K562 (cell line): Measurements from ENCODE around the gene OXSR1. TPM values are rescaled to one million over a fixed set of nuclear protein-coding genes. Genes with fewer than 3 reads are reported as not detected.

Experiments
- ADNP ChIP-seq: fragments of 200-800 bp; sonication (Bioruptor generic); IDR thresholded peaks from 2 replicates; pipeline ENCODE4 v1.6.1; 2016; ENCODE audit warnings: missing genetic modification characterization, missing compliant biosample characterization
- ATF1 ChIP-seq, 2 experiments: fragments of 450-650 bp in 1 of 2; IDR thresholded peaks; 2 replicates each; pipeline ENCODE4 v1.6.1; 2016; ENCODE audit warnings: missing compliant biosample characterization in 1 of 2, missing genetic modification characterization in 1 of 2
- ATF3 ChIP-seq, 2 experiments: fragments of 450-650 bp in 1 of 2; sonication (generic) in 1 of 2; formaldehyde crosslinking in 1 of 2; IDR thresholded peaks in 1 of 2; conservative IDR thresholded peaks in 1 of 2; 2 replicates each; pipeline versions ENCODE4 v1.6.1 to v1.8.1; 2016 to 2023; ENCODE audit warnings: mild to moderate bottlenecking in 2 of 2, moderate library complexity in 2 of 2, inconsistent platforms in 1 of 2, missing genetic modification reagents in 1 of 2
- BACH1 ChIP-seq: fragments of 200-800 bp; sonication (Bioruptor generic); IDR thresholded peaks from 2 replicates; pipeline ENCODE4 v1.6.1; 2016; ENCODE audit warnings: missing genetic modification characterization, missing compliant biosample characterization
- FOXA3 ChIP-seq, 2 experiments: fragments of 450-650 bp in 1 of 2; sonication (generic) in 1 of 2; formaldehyde crosslinking; IDR thresholded peaks in 1 of 2; conservative IDR thresholded peaks in 1 of 2; 2 replicates each; pipeline versions ENCODE4 v1.4.0 to v1.8.0; 2020 to 2022; ENCODE audit warnings: mild to moderate bottlenecking in 2 of 2, missing genetic modification reagents in 1 of 2
- FOXK2 ChIP-seq, 2 experiments: fragments of 450-650 bp; IDR thresholded peaks in 1 of 2; conservative IDR thresholded peaks in 1 of 2; 2 replicates each; pipeline ENCODE4 v1.6.1; 2016; ENCODE audit warnings: low read depth in 2 of 2, mild to moderate bottlenecking in 1 of 2
- GABPA ChIP-seq: fragments of 200-800 bp; sonication (Bioruptor generic); conservative IDR thresholded peaks from 2 replicates; pipeline ENCODE4 v1.6.1; 2016; ENCODE audit warnings: low read depth, missing genetic modification characterization, missing compliant biosample characterization
- GATAD2B ChIP-seq: fragments of 450-650 bp; IDR thresholded peaks from 2 replicates; pipeline ENCODE4 v1.6.1; 2017; ENCODE audit warnings: mild to moderate bottlenecking, borderline replicate concordance
- GTF2E2 ChIP-seq: fragments of 200-800 bp; sonication (Bioruptor generic); IDR thresholded peaks from 2 replicates; pipeline ENCODE4 v1.6.1; 2016; ENCODE audit warnings: missing genetic modification characterization, missing compliant biosample characterization
- HDAC2 ChIP-seq: fragments of 450-650 bp; IDR thresholded peaks from 2 replicates; pipeline ENCODE4 v1.6.1; 2016; ENCODE audit warnings: mild to moderate bottlenecking
- MTA1 ChIP-seq: fragments of 450-650 bp; IDR thresholded peaks from 2 replicates; pipeline ENCODE4 v1.6.1; 2017; ENCODE audit warnings: borderline replicate concordance
- NR2C1 ChIP-seq, 2 experiments: fragments of 450-650 bp; IDR thresholded peaks; 2 replicates each; pipeline ENCODE4 v1.6.1; 2017; ENCODE audit warnings: mild to moderate bottlenecking in 2 of 2, antibody characterized with exemption in 1 of 2, inconsistent platforms in 1 of 2, missing compliant biosample characterization in 1 of 2, missing genetic modification characterization in 1 of 2
- PRDM10 ChIP-seq: fragments of 450-650 bp; IDR thresholded peaks from 2 replicates; pipeline ENCODE4 v1.6.1; 2018; ENCODE audit not compliant: partially characterized antibody
- SMAD2 ChIP-seq: fragments of 150-350 bp; IDR thresholded peaks from 2 replicates; pipeline ENCODE4 v1.6.1; 2014; ENCODE audit warnings: low read depth, mild to moderate bottlenecking, low read length
- SMARCA4 ChIP-seq: fragments of 450-650 bp; IDR thresholded peaks from 2 replicates; pipeline ENCODE4 v1.6.1; 2016
- TEAD1 ChIP-seq, 2 experiments: fragments of 450-650 bp in 1 of 2; sonication (generic) in 1 of 2; formaldehyde crosslinking; IDR thresholded peaks; 2 replicates each; pipeline versions ENCODE4 v1.4.0 to v1.8.0; 2020 to 2022; ENCODE audit warnings: mild to moderate bottlenecking in 2 of 2, missing genetic modification reagents in 1 of 2
- TOE1 ChIP-seq, 2 experiments: fragments of 450-650 bp in 1 of 2; sonication (generic) in 1 of 2; formaldehyde crosslinking in 1 of 2; IDR thresholded peaks; 2 replicates each; pipeline versions ENCODE4 v1.7.1 to v1.8.0; 2016 to 2022; ENCODE audit warnings: borderline replicate concordance in 2 of 2, mild to moderate bottlenecking in 2 of 2, antibody characterized with exemption in 1 of 2, inconsistent platforms in 1 of 2, low read depth in 1 of 2, missing genetic modification reagents in 1 of 2, moderate library complexity in 1 of 2
- ZBTB2 ChIP-seq: fragments of 450-650 bp; IDR thresholded peaks from 2 replicates; pipeline ENCODE4 v1.6.1; 2016; ENCODE audit warnings: antibody characterized with exemption
- polyA plus RNA-seq, 8 experiments: library from polyadenylated mRNA; depleted of rRNA in 4 of 8; stranded (reverse) in 5 of 8; unstranded in 3 of 8; fragments of >200 nt; fragmentation: Nextera tagmentation in 2 of 8; fragmentation: Illumina TruSeq in 1 of 8; extraction: Ambion mirVana in 2 of 8; extraction: Trizol in 1 of 8; gene quantifications; 2 replicates each; pipeline versions ENCODE4 v1.2.1 to v1.2.3, GENCODE V29; 2011 to 2014; ENCODE audit warnings: inconsistent platforms in 1 of 8, missing spikeins in 1 of 8
- total RNA-seq, 7 experiments: library from RNA; depleted of rRNA in 6 of 7; stranded (reverse); fragments of >200 nt in 6 of 7; fragmentation: Illumina TruSeq in 2 of 7; extraction: Trizol in 2 of 7; gene quantifications; 2 replicates each; pipeline versions ENCODE4 v1.2.1 to v1.2.3, GENCODE V29; 2011 to 2021; ENCODE audit warnings: low replicate concordance in 1 of 7

OXSR1 gene
- total and polyA plus RNA-seq, 9 of the 15 experiments (the other 6 are each of a cell fraction or from before 2014, with no cell fraction given): 15.7 to 87.6 (median 48.7) TPM

- TF ChIP-seq PRDM10 (no peak), ADNP (tag) (peak; percentile 56; the same call in 1 of the 2 replicates), TOE1 (IDR thresholded peaks at IDR 0.05; ENCODE audit: borderline replicate concordance) (peak; percentile 96), TOE1 (CRISPR knock-in tag; IDR thresholded peaks at IDR 0.05; ENCODE audit: borderline replicate concordance, low read depth) (no peak), ZBTB2 (no peak), GABPA (tag) (0 out of 2 replicates have a peak, but pooled peaks have one; percentile 35), SMARCA4 (0 out of 2 replicates have a peak, but pooled peaks have one; percentile 33), ATF1 (CRISPR knock-in tag; IDR thresholded peaks at IDR 0.05) (no peak), ATF1 (tag; IDR thresholded peaks at IDR 0.05) (peak; percentile 43; the same call in 1 of the 2 replicates), GTF2E2 (tag) (no peak), FOXA3 (CRISPR knock-in tag; conservative IDR thresholded peaks at IDR 0.05 in 1 of 2, IDR thresholded peaks at IDR 0.05 in 1 of 2) (peak in 1 of 2 experiments; percentile 45; a peak in 1 of 4 replicates), MTA1 (peak; percentile 47; the same call in 1 of the 2 replicates), HDAC2 (0 out of 2 replicates have a peak, but pooled peaks have one; percentile 20), ATF3 (IDR thresholded peaks at IDR 0.05) (peak; percentile 48; the same call in 1 of the 2 replicates), ATF3 (CRISPR knock-in tag; conservative IDR thresholded peaks at IDR 0.05) (no peak), SMAD2 (no peak), GATAD2B (0 out of 2 replicates have a peak, but pooled peaks have one; percentile 30), TEAD1 (CRISPR knock-in tag; IDR thresholded peaks at IDR 0.05) (peak in 1 of 2 experiments; percentile 39; a peak in 1 of 4 replicates), FOXK2 (conservative IDR thresholded peaks at IDR 0.05 in 1 of 2, IDR thresholded peaks at IDR 0.05 in 1 of 2; ENCODE audit: low read depth in 2 of 2) (peak in 1 of 2 experiments; percentile 31; a peak in 1 of 4 replicates), NR2C1 (IDR thresholded peaks at IDR 0.05) (0 out of 2 replicates have a peak, but pooled peaks have one; percentile 12), NR2C1 (tag; IDR thresholded peaks at IDR 0.05) (no peak; the same call in 1 of the 2 replicates), BACH1 (0 out of 2 replicates have a peak, but pooled peaks have one; percentile 40)
Measured at GRCh38 chr3:38150780-38151528, 14.4 kb upstream of the OXSR1 start (continued).
